Amygdala (tissue), 56 donors: ENCODE measurements around the gene FAR2.
A peak's percentile ranks its signal among the peaks of the same experiment; 100 is the strongest.
"Not testable (repeated sequence)": the region's sequence is repeated elsewhere in the genome, so short reads cannot be mapped to it uniquely, and the experiment has no call there.

ENCODE experiments used
- DNase-seq, 56 donors: peaks; one replicate each; lab custom pipeline; 2025; lab: John Stamatoyannopoulos, UW

Gene FAR2

DNA sequence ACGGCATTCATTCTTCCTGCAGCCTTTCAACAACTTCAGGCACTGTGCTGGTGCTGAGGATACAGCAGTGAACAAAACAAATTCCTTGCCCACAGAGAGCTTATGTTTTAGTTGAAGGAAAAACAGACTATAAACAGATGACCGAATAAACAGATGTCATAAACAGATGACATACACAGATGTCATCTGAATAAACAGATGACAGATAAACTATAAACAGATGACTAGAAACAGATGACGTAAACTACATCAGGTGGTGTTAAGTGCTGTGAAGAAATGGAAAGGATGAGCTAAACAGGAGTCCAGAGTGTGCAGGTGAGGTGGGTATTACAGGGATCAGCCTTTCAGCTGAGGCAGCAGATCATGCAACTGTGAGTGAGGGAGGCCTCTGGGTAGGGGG lies 80.9 kb downstream of the FAR2 start:
- DNase-seq: no peak

DNA sequence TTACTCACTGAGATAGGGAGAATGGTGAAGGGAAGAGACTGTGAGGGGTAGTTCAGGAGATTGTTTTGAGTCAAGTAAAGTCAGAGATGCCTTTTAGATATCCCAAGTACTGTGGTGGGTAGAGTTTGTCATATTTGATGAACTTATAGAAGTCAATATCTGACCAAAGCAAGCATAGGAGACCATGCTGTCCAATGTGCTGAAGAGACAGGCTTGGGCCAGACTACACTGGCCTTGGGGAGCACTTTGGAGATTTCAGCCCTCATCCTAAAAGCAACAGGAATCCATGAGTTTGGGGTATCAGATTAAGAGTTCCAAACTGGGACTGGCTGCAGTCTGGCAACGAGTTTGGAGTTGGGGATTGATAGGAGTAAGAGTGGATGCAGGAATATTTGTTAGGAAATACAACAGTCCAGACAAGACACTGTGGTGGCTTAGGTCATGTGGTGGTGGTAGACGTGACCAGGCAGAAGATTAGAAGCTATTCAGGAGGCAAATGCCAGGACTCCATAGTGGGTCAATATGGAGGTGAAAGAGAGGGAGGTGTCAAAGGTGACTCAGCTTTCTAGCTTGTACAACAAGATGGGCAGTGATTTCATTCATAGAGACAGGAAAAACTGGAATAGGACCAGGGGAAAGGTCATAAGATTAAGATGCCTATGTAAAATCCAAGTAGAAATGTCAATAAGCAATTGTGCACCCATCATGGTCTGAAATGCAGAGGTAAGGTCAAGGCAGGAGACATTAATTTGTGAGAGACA lies 81.9 kb downstream of the FAR2 start:
- no peak for DNase-seq

DNA sequence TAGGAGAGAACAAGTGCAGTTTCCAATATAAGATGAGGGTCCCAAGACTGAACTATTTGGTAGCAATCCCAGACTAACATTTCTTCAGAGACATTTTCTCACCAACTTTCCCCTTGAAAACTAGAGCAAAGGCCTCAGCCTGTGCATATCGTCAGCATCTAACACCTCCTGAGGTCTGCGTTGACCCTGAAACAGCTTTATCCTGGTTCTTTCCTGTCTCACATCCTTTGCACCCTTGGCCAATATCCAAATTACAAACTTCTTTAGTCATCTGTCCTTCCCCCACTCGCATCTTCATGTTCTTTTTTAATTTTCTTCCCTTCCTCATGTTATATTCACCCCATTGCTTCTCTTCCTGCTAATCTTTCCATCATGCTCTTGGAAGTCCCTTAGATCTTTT lies 83.0 kb downstream of the FAR2 start:
- no peak for DNase-seq

DNA sequence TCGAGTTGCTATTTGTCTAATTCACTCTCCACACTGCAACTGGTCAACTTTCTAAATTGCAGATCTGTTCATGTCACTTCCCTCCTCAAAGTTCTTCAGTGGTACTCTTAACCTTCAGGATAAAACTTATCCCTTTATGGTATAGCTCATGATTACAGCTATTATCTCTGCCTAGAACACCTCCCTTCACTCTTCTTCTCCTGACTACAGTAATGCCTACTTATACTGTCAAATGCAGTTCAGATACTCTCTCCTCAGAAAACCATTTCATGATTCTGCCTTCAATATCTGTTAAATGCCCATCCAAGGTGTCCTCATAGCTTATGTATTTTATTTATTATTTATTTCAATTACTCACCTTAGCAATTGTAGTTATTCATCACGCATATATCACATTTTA lies 85.5 kb downstream of the FAR2 start:
- DNase-seq: no peak

DNA sequence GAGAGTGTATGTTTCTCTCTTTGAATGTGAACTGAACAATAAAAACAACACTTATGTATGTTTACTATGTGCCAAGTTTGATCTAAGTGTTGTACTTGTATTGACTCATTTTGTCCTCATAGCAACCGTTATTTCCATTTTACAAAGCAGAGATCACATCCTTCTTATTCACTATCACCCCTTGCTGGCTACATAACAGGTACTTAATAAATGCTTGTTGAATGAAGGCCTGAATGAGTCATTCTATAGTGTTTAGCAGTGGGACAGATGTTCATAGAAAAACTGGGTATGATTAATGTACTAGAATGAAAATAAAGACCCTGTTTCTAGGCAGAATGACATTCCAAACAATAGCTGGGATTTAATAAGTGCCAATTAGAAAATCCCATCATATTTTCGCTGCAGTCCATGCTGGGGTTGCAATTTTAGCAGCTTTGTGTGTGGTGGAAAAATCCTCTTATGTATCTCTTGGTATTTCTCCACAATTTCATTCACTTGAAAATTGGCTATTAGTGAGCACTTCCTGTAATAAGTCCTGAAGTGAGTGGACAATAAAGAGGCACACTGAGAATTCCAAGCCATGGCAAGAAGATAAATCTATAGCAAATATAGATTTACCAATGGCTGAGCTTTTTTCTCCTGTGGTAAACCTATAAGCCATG lies 86.0 kb downstream of the FAR2 start:
- DNase-seq: no peak

DNA sequence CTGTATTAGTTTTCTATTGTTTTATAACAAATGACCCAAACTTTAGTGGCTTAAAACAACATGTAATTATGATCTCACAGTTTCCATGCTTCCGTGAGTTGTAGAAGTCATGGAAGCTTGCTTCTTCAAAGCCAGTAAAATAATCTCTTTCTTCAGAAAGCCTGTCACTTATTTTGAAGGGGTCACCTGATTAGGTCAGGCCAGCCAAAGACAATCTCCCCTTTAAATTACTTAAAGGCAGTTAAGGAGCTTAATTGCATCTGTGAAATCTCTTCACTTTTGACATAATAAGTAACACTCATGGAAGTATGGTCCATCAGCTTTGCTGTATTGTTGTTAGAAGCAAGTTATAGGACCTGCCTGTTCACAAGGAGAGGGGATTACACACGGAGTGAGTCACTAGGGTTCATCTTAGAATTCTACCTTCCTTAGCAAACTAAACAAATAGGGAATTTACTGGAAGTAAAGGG lies 89.8 kb downstream of the FAR2 start:
- DNase-seq: no peak

DNA sequence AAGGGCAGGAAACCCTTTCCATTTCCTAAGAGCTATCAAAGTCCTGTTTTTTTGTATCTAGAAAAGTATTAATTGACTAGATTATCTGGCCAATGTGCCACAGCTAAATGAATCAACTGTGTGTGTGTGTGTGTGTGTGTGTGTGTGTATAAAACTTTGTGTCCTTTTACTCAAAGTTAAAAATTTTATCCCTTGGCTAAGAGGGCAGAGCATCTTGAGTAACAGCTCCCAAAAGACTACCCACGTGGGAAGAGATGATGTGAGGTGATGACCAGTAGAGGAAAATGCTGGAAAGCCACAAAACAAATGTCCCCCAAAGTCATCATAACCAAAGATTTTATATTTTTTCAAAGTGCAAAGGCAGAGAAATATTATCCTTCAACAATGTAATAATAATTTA lies 90.3 kb downstream of the FAR2 start:
- no peak for DNase-seq

DNA sequence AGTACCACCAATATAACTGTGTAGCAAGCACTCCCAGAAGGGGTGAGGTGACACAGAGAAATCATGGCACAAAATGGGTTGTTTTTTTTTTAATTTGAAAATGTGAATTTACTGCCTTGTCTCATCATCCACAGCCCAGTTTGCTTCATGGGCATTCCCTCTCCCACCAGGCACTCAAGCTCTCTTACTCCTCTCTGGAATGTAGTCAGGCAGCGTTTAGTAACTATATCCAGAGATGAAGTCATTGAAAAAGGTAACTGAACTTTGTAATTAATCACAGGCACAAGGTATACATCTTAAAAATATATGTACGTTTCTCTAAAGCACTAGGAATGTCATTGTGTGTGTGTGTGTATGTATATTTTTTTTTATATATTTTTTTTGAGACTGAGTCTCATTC lies 91.4 kb downstream of the FAR2 start:
- no peak for DNase-seq

DNA sequence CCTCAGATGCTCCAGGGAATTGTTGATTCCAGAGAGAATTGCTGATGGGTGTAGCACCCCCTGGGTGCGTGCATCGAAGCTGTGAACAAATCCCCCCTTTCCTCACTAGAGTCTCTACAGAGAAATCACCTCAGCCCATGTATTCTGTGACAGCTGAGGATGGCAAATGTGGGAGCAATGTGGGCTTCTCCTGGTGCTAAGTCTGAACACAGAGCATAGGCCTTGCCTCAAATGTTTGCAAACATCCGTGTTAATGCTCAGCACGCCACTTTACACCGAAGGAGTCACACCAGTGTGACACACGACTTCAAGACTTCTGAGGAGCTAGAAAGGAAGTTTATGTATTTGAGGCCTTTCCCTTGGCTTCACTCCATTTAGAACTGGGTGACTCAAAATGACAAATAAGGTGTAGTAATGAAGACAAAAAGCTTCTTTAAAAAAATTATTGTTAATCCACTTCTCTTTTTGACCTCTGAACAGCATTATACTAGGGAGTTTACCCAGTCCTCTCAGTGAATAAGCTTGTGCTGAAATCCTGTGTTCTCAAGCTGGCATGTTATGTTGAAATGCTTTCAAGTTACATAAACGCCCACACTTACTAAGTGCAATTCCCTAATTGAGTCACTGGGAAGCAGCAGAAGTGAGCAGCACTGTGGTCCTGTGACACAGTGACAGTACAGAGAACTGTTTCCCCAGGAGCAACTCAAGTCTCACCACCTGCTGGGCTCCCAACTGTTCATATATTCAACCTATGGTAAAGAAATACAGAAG lies 92.9 kb downstream of the FAR2 start:
- peak in 26 of 56 donors; percentile 1 to 56 (median 20) for DNase-seq

DNA sequence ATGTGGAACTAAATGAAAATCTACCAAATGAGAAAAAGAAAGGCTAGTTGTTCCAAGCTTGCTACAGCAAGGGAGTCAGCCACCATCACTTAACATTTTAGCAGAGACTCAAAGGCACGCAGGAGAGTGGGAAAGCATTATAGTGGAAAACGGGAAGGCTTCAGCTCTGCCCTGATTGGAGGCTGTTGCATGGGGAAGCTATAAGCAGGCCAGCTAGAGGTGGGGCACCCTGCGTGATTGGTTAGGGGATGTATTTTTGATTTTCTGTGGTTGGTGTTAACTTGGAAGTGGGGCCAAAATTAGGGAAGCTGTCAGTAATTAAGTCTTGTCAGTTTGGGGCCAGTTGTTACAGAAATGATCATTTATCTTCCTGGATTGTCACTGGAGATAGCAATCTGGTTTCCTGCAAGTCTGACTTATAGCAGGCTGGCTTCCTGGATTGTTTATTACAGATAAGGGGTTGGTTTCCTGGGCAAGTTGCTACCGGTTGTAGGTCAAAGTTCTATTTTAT lies 93.9 kb downstream of the FAR2 start:
- DNase-seq: peak in 2 of 56 donors; percentile 2 to 18

DNA sequence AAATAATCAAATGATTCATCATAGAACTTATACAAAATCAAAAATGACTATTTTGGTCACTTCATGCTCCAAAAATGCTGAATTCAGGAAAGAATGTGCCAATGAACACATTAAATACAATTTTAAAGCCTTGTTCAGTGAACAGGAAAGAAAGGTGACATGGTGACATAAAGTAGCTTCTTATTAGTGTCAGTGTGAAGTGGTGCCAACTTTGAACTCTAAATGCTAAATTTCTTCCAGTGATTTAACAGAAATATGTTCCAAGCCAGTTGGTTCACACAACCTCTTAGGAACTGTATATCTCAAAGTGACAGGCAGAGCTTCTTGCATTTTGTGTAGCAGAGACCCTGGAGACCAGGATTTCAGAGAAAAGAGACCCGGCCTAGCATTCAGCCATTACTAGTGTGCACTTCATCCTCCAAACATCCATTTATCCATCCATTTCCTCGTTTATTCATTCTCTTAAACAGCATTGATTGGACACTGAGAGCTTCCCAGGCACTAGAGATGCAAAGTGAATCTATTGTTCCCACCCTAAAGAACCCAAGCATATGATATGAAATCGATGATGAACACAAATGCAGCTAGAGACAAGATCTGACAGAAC lies 95.2 kb downstream of the FAR2 start:
- DNase-seq: no peak

DNA sequence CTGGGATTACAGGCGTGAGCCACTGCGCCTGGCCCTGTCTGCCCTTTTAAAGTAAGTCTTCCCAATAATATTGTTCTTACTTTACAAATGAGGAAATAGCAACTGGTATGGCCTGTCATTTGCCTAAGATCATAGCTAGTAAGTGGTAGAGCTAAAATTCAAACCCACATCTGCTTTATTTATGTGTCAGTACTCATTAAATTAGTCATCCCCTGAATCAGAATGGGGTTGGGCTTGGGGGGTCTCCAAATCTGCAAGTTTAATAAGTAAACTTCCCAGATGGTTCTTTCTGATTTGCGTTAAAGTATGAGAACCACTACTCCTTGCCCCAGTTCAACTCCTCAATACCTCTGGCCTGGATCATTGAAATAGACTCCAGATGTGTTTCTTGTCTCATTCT lies 96.2 kb downstream of the FAR2 start:
- DNase-seq: no peak

DNA sequence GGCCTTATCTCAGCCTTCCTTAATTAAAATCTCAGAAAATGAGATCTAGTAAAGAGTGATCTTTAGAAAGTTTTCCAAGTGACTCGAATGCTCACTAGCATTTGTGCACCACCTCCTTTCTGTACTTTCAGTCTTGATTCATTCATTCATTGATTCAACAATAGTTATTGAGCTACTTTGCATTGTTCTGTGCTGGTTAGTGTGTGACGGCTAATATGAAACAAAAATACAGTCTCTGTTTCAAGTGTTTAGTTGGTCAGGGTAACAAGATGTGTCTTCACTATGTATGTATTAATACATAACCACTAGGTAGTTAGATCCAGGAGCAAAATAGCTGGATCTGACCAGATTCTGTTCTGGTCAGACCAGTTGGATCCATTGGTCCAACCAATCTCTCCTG lies 100.9 kb downstream of the FAR2 start:
- no peak for DNase-seq

DNA sequence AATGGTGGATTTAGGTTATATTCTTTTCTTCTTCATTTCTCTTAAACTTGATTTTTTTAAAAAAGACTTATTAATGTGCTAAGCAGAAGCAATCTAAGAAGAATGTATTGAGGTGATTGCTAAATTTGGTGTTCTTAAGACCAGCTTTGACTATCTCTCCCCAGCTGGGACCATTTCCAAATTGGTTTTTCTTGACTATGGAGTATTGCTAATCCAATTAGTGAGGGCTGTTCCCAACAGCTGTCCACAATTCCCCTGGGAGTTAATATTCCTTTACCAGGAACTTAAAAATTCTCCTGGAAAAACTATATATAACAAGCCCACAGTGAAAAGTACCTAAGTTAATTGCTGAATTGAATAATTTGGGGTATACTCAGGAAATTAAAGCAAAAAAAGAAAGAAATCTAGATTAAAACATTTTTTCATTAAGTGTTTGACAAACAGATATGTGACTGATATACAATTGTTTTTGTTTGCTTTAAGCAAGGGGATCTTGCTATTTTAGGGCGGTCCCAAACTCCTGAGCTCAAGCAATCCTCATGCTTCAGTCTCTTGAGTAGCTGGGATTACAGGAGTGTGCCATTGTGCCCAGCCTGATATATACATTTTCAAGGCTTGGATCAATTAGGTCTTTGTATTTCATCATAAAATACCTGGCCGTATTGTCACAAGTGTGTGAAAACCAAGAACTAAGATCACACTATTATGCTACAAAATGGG lies 105.0 kb downstream of the FAR2 start:
- DNase-seq: no peak

DNA sequence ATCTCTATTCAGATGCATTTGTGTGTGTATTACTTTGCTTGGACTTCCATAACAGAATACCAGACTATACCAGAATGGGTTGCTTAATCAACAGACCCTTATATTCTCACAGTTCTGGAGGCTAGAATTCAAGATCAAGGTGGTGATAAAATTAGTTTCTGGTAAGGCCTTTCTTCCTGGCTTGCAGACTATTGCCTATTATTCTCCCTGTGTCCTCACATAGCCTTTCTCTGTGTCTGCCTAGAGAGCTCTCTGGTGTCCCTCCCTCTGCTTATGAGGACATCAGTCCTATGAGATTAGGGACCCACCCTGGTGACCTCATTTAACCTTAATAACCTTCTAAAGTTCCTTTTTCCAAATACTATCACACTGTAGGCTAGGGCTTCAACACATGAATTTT lies 106.0 kb downstream of the FAR2 start:
- DNase-seq: no peak

DNA sequence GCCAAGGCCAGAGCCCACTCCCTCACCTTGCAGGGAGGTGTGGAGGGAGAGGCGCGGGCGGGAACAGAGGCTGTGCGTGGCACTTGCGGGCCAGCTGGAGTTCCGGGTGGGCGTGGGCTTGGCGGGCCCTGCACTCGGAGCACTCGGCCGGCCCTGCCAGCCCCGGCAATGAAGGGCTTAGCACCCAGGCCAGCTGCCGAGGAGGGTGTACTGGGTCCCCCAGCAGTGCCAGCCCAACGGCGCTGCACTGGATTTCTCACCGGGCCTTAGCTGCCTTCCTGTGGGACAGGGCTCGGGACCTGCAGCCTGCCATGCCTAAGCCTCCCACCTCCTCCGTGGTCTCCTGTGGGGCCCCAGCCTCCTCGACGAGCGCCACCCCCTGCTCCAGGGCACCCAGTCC lies 107.5 kb downstream of the FAR2 start:
- no peak for DNase-seq

DNA sequence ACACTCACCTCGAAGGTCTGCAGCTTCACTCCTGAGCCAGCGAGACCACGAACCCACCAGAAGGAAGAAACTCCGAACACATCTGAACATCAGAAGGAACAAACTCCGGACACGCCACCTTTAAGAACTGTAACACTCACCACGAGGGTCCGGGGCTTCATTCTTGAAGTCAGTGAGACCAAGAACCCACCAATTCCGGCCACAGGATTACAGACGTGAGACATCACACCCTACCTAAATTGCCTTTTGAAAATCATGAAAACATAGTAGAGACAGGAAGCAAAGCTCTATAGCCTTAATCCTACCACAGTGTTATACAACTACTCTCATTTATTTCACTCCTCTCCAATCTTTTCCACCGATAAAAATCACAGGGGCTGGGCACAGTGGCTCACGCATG lies 108.6 kb downstream of the FAR2 start:
- DNase-seq: not testable (repeated sequence)

DNA sequence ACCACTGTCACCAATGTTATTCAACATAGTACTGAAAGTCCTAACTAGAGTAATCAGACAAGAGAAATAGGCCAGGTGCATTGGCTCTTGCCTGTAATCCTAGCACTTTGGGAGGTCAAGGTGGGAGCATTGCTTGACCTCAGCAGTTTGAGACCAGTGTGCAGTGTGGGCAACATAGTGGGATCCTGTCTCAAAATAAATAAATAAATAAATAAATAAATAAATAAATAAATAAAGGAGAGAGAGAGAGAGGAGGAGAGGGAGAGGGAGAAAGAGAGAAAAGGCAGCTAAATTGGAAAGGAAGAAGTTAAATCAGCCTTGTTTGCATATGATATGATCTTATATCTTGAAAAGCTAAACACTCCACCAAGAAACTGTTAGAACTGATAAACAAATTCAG lies 115.3 kb downstream of the FAR2 start:
- DNase-seq: no peak

DNA sequence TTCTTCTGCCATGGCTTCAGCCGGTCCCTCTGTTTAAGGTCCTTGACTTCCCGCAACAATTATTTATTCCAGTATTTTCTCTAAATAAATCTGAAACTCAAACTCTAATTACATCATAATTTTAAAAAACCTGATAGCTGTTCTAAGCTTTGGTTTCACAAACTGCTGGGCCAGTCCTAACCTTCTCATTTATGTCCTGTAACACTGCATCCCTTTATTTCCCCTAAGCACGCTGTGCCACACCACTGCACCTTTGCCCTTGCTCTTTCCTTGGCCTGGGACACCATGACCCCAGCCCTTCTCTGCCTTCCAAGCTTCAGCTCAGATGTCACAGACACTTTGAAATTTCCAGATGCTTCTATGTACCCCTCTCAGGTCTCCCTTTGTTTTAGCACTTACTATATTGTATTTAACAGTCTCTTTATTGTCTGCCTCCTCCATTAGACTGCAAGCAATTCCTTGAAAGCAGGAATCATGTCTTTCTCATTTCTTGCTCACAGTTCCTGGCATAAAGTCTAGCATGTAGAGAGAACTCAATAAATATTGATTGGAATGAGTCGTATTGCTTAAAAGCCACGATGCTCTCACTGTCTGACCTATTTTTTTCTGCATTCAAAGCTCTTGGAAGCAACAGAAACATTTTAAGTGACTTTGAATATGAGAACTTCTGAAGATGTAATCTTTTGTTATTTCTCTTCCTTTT lies 120.8 kb downstream of the FAR2 start:
- DNase-seq: no peak

DNA sequence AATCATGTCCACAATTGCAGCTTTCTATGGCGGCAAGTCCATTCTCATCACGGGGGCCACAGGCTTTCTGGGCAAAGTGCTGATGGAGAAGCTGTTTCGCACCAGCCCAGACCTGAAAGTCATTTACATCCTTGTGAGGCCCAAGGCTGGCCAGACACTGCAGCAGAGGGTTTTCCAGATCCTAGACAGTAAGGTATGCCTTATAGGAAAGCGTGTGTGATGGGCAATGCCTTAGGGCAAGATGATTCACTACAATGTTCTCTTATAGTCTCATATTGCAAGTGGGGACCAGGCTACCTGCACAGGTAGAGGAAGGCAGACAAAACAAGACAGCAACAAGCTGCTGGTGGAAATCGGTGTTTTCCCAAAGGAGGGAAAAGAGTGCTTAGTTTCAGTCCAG lies 121.4 kb downstream of the FAR2 start:
- no peak for DNase-seq
